Measurements from ENCODE around the gene MAP3K5. TPM values are rescaled to one million over a fixed set of nuclear protein-coding genes. Genes with fewer than 3 reads are reported as not detected.
"Not testable (repeated sequence)": the region's sequence is repeated elsewhere in the genome, so short reads cannot be mapped to it uniquely, and the experiment has no call there.

MAP3K5 gene
- total RNA-seq, 1 donor from 2014 or later, result 6.1 TPM

DNA sequence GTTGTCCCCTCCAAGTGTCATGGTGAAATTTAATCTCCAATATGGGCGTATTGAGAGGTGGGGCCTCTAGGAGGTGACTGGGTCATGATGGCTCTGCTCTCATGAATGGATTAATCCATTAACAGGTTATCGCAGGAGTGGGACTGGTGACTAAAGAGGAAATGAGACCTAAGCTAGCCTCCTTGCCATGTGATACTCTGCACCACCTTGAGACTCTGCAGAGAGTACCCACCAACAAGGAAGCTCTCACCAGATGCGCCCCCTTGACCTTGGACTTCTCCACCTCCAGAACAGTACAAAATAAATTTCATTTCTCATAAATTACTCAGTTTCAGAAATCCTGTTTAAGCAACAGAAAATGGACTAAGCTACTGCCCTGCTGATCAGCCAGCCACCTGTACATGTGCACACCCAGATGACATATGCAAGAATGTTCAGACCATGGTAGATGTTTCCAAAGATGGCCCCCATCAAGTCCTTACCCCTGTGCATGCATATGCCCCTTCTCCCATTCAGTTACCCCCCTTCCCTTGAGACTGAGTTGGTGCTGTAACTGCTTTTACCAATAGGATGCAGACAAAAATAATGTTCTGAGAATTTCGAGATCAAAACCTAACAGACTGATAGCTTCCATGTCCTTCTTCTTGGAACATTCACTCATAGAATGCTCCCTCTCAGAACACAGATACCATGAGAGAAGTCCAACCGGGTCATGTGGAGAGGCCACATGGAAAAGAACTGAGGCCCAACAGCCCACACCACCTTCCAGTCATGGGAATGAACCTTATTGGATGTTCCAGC lies 28.4 kb downstream of the MAP3K5 start:
- no peak for DNase-seq (ENCODE audit: low spot score)
- Mint-ChIP-seq H3K27ac (no peak overlapping the region), H3K27me3 (ENCODE audit: low read depth) (no peaks in the 10 kb centered on the region), H3K9me3 (no peaks in the 10 kb centered on the region), H3K4me3 (ENCODE audit: low read depth) (no peak overlapping the region), H3K4me1 (ENCODE audit: low read depth) (peaks cover 69% of the 10 kb centered on the region), H3K36me3 (ENCODE audit: low read depth) (peaks cover 2% of the 10 kb centered on the region)
- intact Hi-C loops (cut with micrococcal nuclease), result no loop called here

DNA sequence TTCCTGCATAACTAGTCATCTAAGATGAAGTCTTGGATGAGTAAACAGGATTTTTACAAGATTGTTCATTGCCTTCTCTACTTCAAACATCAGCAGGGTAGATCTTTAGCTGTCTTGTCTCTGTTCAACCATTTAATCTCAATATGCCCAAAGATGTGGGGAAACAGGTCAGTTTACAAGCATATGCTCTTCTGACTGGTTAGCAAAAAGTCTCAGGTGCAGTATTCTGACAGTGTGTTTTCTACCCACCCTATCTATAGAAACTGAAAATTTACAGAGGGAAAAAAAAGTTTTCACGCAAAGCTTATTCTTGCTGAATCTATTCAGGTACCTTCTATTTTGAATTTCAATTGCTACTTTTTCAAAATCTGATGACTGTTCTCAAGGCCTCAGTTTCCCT lies 29.0 kb downstream of the MAP3K5 start:
- no peaks in the 10 kb centered on the region for H3K27me3 Mint-ChIP-seq (ENCODE audit: low read depth)
- intact Hi-C loops (cut with micrococcal nuclease), result no loop called here
- no peak overlapping the region for H3K4me3 Mint-ChIP-seq (ENCODE audit: low read depth)
- H3K27ac Mint-ChIP-seq, result no peak overlapping the region
- H3K4me1 Mint-ChIP-seq (ENCODE audit: low read depth), result peaks cover 68% of the 10 kb centered on the region
- no peaks in the 10 kb centered on the region for H3K9me3 Mint-ChIP-seq
- no peak for DNase-seq (ENCODE audit: low spot score)
- no peaks in the 10 kb centered on the region for H3K36me3 Mint-ChIP-seq (ENCODE audit: low read depth)

DNA sequence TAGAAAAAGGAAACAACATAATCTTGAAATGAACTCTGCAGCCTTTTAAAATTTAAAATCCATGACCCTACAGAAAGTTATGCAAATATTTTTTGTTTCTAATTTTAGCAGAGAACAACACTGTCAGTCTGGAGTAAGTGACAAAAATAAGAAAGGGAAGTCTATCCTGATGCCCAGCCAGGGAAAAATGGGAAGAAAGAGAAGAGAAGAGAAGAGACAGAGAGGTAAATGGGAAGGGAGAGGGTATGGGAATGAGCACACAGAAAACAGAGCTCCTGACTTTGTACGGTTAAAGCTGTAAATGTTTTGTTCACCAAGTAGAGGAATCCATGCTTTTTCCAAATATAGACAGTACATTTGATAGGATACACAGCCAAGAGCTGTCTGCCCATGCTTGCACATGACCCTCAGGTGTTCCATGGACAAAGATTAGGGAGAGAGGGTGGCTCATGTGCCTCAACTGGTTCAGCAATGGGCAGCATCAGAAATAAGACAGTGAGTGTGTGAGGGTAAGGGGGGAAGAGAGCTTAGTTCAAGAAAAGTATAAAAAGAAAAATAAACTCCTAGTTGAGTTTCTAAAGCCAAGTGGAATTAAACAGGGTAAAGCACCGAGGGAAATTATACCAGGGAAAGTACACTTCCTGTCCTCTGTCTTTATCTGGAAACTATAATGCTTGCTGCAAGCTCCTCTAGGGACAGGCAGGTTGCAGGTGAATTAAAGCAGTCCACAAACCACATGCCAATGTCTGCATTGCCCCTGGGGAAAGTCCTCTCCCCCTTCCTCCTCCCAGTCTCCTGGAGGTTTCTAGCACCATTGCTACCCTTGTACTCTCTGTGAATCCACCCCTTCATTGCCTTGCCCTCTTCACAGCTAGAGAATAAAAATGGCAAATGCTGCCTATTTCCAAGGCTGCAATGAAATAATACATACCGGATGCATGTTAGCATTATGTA lies 30.0 kb downstream of the MAP3K5 start:
- H3K9me3 Mint-ChIP-seq, result no peaks in the 10 kb centered on the region
- H3K4me1 Mint-ChIP-seq (ENCODE audit: low read depth), result peaks cover 60% of the 10 kb centered on the region
- H3K27ac Mint-ChIP-seq, result no peak overlapping the region
- H3K27me3 Mint-ChIP-seq (ENCODE audit: low read depth), result no peaks in the 10 kb centered on the region
- DNase-seq (ENCODE audit: low spot score), result no peak
- intact Hi-C loops (cut with micrococcal nuclease), result no loop called here
- peak overlapping the region; percentile 67 for H3K4me3 Mint-ChIP-seq (ENCODE audit: low read depth)
- no peaks in the 10 kb centered on the region for H3K36me3 Mint-ChIP-seq (ENCODE audit: low read depth)

GRCh38 chr6:136761227-136761922 lies 30.9 kb downstream of the MAP3K5 start:
- Mint-ChIP-seq H3K27me3 (ENCODE audit: low read depth) (peaks cover 4% of the 10 kb centered on the region), H3K9me3 (no peaks in the 10 kb centered on the region), H3K4me3 (ENCODE audit: low read depth) (peak overlapping the region; percentile 67), H3K36me3 (ENCODE audit: low read depth) (peaks cover 6% of the 10 kb centered on the region), H3K4me1 (ENCODE audit: low read depth) (peaks cover 63% of the 10 kb centered on the region), H3K27ac (no peak overlapping the region)
- DNase-seq (ENCODE audit: low spot score), result peak; percentile 16
- intact Hi-C loops (cut with micrococcal nuclease), result no loop called here

GRCh38 chr6:136760781-136761180 lies 31.5 kb downstream of the MAP3K5 start:
- H3K9me3 Mint-ChIP-seq; H3K27me3 Mint-ChIP-seq (ENCODE audit: low read depth); DNase-seq (ENCODE audit: low spot score); intact Hi-C loops (cut with micrococcal nuclease); H3K36me3 Mint-ChIP-seq (ENCODE audit: low read depth); H3K27ac Mint-ChIP-seq: not testable (repeated sequence)
- H3K4me1 Mint-ChIP-seq (ENCODE audit: low read depth), result peaks cover 61% of the 10 kb centered on the region
- peak overlapping the region; percentile 67 for H3K4me3 Mint-ChIP-seq (ENCODE audit: low read depth)

DNA sequence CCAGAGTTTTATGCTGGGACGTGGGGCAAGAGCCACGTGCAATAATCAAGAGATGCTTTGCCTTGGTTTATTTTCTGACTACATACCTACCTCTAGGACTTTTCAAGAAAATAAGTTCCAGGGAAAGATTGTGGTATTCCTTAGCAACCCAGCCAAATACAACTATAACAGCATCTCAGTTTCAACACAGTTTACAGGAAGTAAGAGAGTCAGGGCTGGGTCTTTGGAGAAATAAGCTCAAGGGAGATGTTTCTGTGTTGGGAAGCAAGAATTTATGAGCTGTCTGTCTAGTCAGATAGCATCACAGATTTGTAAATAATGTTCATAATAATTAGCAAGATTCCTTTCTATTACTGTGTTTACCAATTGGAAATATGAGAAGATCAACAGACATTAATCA lies 35.1 kb downstream of the MAP3K5 start:
- Mint-ChIP-seq H3K9me3 (no peaks in the 10 kb centered on the region), H3K4me1 (ENCODE audit: low read depth) (peaks cover 60% of the 10 kb centered on the region), H3K4me3 (ENCODE audit: low read depth) (no peak overlapping the region), H3K27me3 (ENCODE audit: low read depth) (peaks cover 9% of the 10 kb centered on the region), H3K27ac (no peak overlapping the region), H3K36me3 (ENCODE audit: low read depth) (peaks cover 6% of the 10 kb centered on the region)
- intact Hi-C loops (cut with micrococcal nuclease), result no loop called here
- DNase-seq (ENCODE audit: low spot score), result no peak

- peaks cover 6% of the 10 kb centered on the region for H3K36me3 Mint-ChIP-seq (ENCODE audit: low read depth)
- intact Hi-C loops (cut with micrococcal nuclease), result loop anchor here (5.0 kb wide), 1 partner anchor 53 kb away; no protein-coding TSS in a partner anchor
- H3K9me3 Mint-ChIP-seq, result no peaks in the 10 kb centered on the region
- no peak overlapping the region for H3K4me3 Mint-ChIP-seq (ENCODE audit: low read depth)
- no peak overlapping the region for H3K27ac Mint-ChIP-seq
- peaks cover 9% of the 10 kb centered on the region for H3K27me3 Mint-ChIP-seq (ENCODE audit: low read depth)
- DNase-seq (ENCODE audit: low spot score), result no peak
- peaks cover 65% of the 10 kb centered on the region for H3K4me1 Mint-ChIP-seq (ENCODE audit: low read depth)
Measured at GRCh38 chr6:136754820-136755219, 37.5 kb downstream of the MAP3K5 start.

DNA sequence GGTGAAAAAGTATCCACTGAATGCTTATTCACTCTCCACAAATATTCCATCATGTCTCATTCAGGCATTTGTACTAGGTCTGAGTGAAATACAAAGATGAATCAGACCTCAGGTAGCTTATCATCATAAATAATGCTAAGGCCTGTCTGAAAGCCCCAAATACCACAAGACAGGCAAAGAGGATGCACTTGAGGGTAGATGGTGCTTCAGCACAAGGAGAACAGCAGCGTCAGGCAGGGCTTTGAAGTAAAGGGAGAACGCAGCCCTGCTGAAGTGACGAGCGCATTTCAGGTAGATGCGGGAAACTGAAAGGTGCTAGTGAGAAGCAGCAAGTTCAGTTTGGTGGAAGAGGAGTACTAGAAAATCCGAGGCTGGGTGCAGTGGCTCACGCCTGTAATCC lies 38.7 kb downstream of the MAP3K5 start:
- Mint-ChIP-seq H3K36me3 (ENCODE audit: low read depth) (peaks cover 6% of the 10 kb centered on the region), H3K4me1 (ENCODE audit: low read depth) (peaks cover 71% of the 10 kb centered on the region), H3K9me3 (no peaks in the 10 kb centered on the region), H3K27ac (peak overlapping the region; percentile 7), H3K27me3 (ENCODE audit: low read depth) (peaks cover 9% of the 10 kb centered on the region), H3K4me3 (ENCODE audit: low read depth) (peak overlapping the region; percentile 35)
- intact Hi-C loops (cut with micrococcal nuclease), result loop anchor here (5.0 kb wide), 1 partner anchor 51 kb away; no protein-coding TSS in a partner anchor
- DNase-seq (ENCODE audit: low spot score), result peak; percentile 58

GRCh38 chr6:136752554-136752953 lies 39.7 kb downstream of the MAP3K5 start:
- H3K4me1 Mint-ChIP-seq (ENCODE audit: low read depth), result peaks cover 77% of the 10 kb centered on the region
- no peak for DNase-seq (ENCODE audit: low spot score)
- intact Hi-C loops (cut with micrococcal nuclease), result loop anchor here (5.0 kb wide), 1 partner anchor 50 kb away; no protein-coding TSS in a partner anchor
- H3K36me3 Mint-ChIP-seq (ENCODE audit: low read depth), result peaks cover 11% of the 10 kb centered on the region
- H3K9me3 Mint-ChIP-seq, result no peaks in the 10 kb centered on the region
- H3K27me3 Mint-ChIP-seq (ENCODE audit: low read depth), result peaks cover 9% of the 10 kb centered on the region
- no peak overlapping the region for H3K27ac Mint-ChIP-seq
- no peak overlapping the region for H3K4me3 Mint-ChIP-seq (ENCODE audit: low read depth)

DNA sequence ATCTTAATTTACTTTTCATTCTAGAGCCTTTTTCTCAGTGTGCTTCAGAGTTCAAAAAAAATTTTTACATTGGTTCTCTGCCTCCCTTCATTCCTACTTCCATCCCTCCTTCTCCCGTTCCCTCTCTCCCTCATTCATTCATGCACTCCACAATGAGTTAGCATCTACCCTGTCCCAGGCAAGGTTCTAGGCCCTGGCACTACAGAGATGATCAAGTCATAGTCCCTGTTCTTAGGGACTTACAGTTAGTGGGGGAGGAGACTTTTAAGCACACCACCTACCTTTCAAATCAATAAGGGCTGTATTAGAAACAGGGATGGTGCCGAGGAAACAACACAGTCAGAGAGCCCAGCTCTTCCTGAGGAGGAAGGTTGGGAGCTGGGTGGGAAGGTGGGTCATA lies 40.3 kb downstream of the MAP3K5 start:
- intact Hi-C loops (cut with micrococcal nuclease), result loop anchor here (1.0 to 5.0 kb wide), 3 partner anchors 36 to 107 kb away; no protein-coding TSS in a partner anchor
- peak overlapping the region; percentile 78 for H3K27ac Mint-ChIP-seq
- H3K4me3 Mint-ChIP-seq (ENCODE audit: low read depth), result peak overlapping the region; percentile 60
- peaks cover 9% of the 10 kb centered on the region for H3K36me3 Mint-ChIP-seq (ENCODE audit: low read depth)
- H3K9me3 Mint-ChIP-seq, result no peaks in the 10 kb centered on the region
- H3K4me1 Mint-ChIP-seq (ENCODE audit: low read depth), result peaks cover 75% of the 10 kb centered on the region
- DNase-seq (ENCODE audit: low spot score), result no peak
- H3K27me3 Mint-ChIP-seq (ENCODE audit: low read depth), result peaks cover 10% of the 10 kb centered on the region

DNA sequence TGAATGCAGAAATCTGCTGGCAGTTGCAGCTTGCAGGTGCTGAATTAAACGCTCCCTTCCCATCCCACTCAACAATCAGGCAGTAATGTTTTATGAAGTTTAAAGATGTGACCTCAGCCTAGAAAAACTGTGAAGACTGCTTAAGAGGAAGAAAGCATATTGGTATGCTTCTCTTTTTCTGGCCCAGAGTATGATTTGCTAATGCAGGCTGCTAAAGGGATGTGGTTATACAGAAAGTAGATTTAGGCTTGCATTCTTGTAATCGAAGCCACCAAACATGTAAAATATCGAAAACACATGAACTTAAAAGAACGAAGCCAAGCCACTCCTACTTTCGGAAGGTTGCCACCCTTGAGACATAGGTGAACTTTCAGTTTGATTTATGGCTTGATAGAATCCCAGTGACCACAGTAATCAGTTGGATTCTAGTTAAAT lies 40.7 kb downstream of the MAP3K5 start:
- Mint-ChIP-seq H3K4me3 (ENCODE audit: low read depth) (peak overlapping the region; percentile 66), H3K27me3 (ENCODE audit: low read depth) (peaks cover 10% of the 10 kb centered on the region), H3K27ac (peak overlapping the region; percentile 70), H3K36me3 (ENCODE audit: low read depth) (peaks cover 6% of the 10 kb centered on the region), H3K4me1 (ENCODE audit: low read depth) (peaks cover 71% of the 10 kb centered on the region), H3K9me3 (no peaks in the 10 kb centered on the region)
- intact Hi-C loops (cut with micrococcal nuclease), result loop anchor here (1.0 to 5.0 kb wide), 3 partner anchors 37 to 107 kb away; no protein-coding TSS in a partner anchor
- DNase-seq (ENCODE audit: low spot score), result peak; percentile 37
